Measurements from ENCODE around the gene GPR137B. TPM values are rescaled to one million over a fixed set of nuclear protein-coding genes. Genes with fewer than 3 reads are reported as not detected.

GPR137B gene
- total RNA-seq, 2 experiments from 2014 or later = 7.2 to 8.1 TPM

DNA sequence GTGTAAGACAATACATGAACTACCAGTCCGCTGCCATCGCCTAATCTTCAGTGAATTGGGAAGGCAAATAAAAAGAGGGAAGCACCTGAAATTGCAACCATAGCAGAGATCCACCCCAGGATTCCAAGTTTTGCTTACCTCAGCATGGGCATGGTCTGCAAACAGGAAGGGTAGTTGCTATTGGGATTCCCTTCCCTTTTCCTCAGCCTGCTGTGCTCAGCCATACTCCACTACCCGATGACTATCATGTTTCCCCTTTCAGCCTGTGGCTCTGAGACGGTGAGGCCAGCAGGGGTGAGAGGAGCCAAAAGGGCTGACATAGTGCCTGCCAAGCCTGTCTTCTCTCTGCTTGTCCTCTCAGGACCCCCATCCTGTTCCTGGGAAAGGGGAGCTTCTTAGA lies 64.2 kb downstream of the GPR137B start:
- H3K9me3 Mint-ChIP-seq = peaks cover 11% of the 10 kb centered on the region
- POLR2A ChIA-PET = no interaction called here
- CTCF ChIA-PET = interaction anchor here (1.1 kb wide), 1 partner anchor 218 kb away, joined by 3 read pairs; no protein-coding TSS in a partner anchor
- H3K27ac Mint-ChIP-seq = no peak overlapping the region
- ATAC-seq (no peak), DNase-seq (no peak)
- H3K27me3 Mint-ChIP-seq = no peaks in the 10 kb centered on the region
- no peaks in the 10 kb centered on the region for H3K4me1 Mint-ChIP-seq (ENCODE audit: low read depth)
- H3K4me3 Mint-ChIP-seq = no peak overlapping the region
- no peak for TF ChIP-seq CTCF (IDR thresholded peaks at IDR 0.05)
- H3K36me3 Mint-ChIP-seq (ENCODE audit: low read depth) = peaks cover 47% of the 10 kb centered on the region
- intact Hi-C loops (cut with micrococcal nuclease) = no loop called here

DNA sequence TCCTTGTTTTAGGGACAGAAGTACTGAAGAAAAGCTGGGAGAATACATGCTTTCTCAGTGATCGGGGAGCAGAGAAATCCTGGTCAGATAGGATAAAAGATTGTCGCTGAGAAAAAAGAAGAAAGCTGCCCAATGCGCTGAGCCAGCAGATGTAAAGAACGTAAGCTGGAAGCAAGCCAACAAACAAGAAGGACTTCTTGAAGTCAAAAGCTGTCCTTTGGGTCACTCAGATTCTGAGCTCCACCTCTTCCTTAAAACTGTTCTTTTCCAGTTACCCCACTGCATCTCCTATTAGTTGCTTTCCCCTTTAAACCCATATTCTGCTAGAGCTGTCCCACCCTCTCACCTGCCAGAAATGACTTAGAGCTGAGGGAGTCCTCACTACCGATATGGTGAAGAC lies 64.8 kb downstream of the GPR137B start:
- Mint-ChIP-seq H3K27ac (no peak overlapping the region), H3K9me3 (peaks cover 8% of the 10 kb centered on the region), H3K27me3 (no peaks in the 10 kb centered on the region), H3K4me1 (ENCODE audit: low read depth) (no peaks in the 10 kb centered on the region), H3K4me3 (no peak overlapping the region), H3K36me3 (ENCODE audit: low read depth) (peaks cover 41% of the 10 kb centered on the region)
- intact Hi-C loops (cut with micrococcal nuclease) = no loop called here
- DNase-seq (no peak), ATAC-seq (no peak)
- no peak for TF ChIP-seq CTCF (IDR thresholded peaks at IDR 0.05)
- ChIA-PET CTCF (interaction anchor here (1.1 kb wide), 1 partner anchor 218 kb away, joined by 3 read pairs; no protein-coding TSS in a partner anchor), POLR2A (interaction anchor here (0.6 kb wide), 1 partner anchor 23 kb away, joined by 5 read pairs; no protein-coding TSS in a partner anchor)

GRCh38 chr1:236207569-236207968 lies 65.2 kb downstream of the GPR137B start:
- POLR2A ChIA-PET = interaction anchor here (0.6 kb wide), 2 partner anchors 22 to 36 kb away, joined by 3 to 5 read pairs; no protein-coding TSS in a partner anchor
- no peak for TF ChIP-seq CTCF (IDR thresholded peaks at IDR 0.05)

GRCh38 chr1:236209185-236209584 lies 66.8 kb downstream of the GPR137B start:
- no peak overlapping the region for H3K4me3 Mint-ChIP-seq
- ATAC-seq = no peak
- H3K27ac Mint-ChIP-seq = no peak overlapping the region
- no peaks in the 10 kb centered on the region for H3K4me1 Mint-ChIP-seq (ENCODE audit: low read depth)
- H3K27me3 Mint-ChIP-seq = no peaks in the 10 kb centered on the region
- peaks cover 22% of the 10 kb centered on the region for H3K36me3 Mint-ChIP-seq (ENCODE audit: low read depth)
- ChIA-PET CTCF (no interaction called here), POLR2A (no interaction called here)
- H3K9me3 Mint-ChIP-seq = peaks cover 3% of the 10 kb centered on the region
- DNase-seq = no peak
- TF ChIP-seq CTCF (IDR thresholded peaks at IDR 0.05) = no peak
- intact Hi-C loops (cut with micrococcal nuclease) = no loop called here

More at GRCh38 chr1:236207569-236207968, 65.2 kb downstream of the GPR137B start:
- H3K4me1 Mint-ChIP-seq (ENCODE audit: low read depth) = no peaks in the 10 kb centered on the region
- no peak overlapping the region for H3K4me3 Mint-ChIP-seq
- peaks cover 8% of the 10 kb centered on the region for H3K9me3 Mint-ChIP-seq
- H3K27ac Mint-ChIP-seq = no peak overlapping the region
- no peak for DNase-seq
- no peaks in the 10 kb centered on the region for H3K27me3 Mint-ChIP-seq
- H3K36me3 Mint-ChIP-seq (ENCODE audit: low read depth) = peaks cover 36% of the 10 kb centered on the region
- intact Hi-C loops (cut with micrococcal nuclease) = no loop called here
- no peak for ATAC-seq
- CTCF ChIA-PET = interaction anchor here (0.6 kb wide), 1 partner anchor 15 kb away, joined by 3 read pairs; no protein-coding TSS in a partner anchor

- intact Hi-C loops (cut with micrococcal nuclease) = no loop called here
- Mint-ChIP-seq H3K4me1 (ENCODE audit: low read depth) (no peaks in the 10 kb centered on the region), H3K4me3 (no peak overlapping the region), H3K36me3 (ENCODE audit: low read depth) (peaks cover 17% of the 10 kb centered on the region), H3K9me3 (no peaks in the 10 kb centered on the region), H3K27ac (no peak overlapping the region), H3K27me3 (no peaks in the 10 kb centered on the region)
- POLR2A ChIA-PET = no interaction called here
- TF ChIP-seq CTCF (IDR thresholded peaks at IDR 0.05) = no peak
- CTCF ChIA-PET = no interaction called here
- DNase-seq (no peak), ATAC-seq (no peak)
These were observed 67.4 kb downstream of the GPR137B start for GRCh38 chr1:236209713-236210112.

All from activated CD8-positive, alpha-beta T cell treated with anti-CD3 and anti-CD28 coated beads for 36 hours (primary cell).